ENCODE measurements around the gene RPS28.

DNA sequence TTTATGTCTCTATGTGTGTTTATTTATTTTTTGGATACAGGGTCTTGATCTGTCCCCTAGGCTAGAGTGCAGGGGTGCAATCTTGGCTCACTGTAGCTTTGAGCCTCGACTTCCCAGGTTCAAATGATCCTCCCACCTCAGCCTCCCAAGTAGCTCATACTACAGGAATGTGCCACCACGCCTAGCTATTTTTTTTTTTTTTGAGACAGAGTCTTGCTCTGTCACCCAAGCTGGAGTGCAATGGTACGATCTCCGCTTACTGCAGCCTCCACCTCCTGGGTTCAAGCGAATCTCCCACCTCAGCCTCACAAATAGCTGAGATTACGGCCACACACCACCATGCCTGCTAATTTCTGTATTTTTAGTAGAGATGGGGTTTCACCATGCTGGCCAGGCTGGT lies 37.7 kb downstream of the RPS28 start:
- TF ChIP-seq, protein P1, sequence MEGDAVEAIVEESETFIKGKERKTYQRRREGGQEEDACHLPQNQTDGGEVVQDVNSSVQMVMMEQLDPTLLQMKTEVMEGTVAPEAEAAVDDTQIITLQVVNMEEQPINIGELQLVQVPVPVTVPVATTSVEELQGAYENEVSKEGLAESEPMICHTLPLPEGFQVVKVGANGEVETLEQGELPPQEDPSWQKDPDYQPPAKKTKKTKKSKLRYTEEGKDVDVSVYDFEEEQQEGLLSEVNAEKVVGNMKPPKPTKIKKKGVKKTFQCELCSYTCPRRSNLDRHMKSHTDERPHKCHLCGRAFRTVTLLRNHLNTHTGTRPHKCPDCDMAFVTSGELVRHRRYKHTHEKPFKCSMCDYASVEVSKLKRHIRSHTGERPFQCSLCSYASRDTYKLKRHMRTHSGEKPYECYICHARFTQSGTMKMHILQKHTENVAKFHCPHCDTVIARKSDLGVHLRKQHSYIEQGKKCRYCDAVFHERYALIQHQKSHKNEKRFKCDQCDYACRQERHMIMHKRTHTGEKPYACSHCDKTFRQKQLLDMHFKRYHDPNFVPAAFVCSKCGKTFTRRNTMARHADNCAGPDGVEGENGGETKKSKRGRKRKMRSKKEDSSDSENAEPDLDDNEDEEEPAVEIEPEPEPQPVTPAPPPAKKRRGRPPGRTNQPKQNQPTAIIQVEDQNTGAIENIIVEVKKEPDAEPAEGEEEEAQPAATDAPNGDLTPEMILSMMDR (IDR thresholded peaks at IDR 0.05 in 8 of 11, conservative IDR thresholded peaks at IDR 0.05 in 3 of 11), result no peak
- no peak for TF ChIP-seq POLR2A (IDR thresholded peaks at IDR 0.05)

All from spleen (tissue), 7 donors.